ENCODE results near the gene GBP6. TPM values are rescaled to one million over a fixed set of nuclear protein-coding genes. Genes with fewer than 3 reads are reported as not detected.

Gene GBP6
- polyA plus RNA-seq, 3 donors = not detected

DNA sequence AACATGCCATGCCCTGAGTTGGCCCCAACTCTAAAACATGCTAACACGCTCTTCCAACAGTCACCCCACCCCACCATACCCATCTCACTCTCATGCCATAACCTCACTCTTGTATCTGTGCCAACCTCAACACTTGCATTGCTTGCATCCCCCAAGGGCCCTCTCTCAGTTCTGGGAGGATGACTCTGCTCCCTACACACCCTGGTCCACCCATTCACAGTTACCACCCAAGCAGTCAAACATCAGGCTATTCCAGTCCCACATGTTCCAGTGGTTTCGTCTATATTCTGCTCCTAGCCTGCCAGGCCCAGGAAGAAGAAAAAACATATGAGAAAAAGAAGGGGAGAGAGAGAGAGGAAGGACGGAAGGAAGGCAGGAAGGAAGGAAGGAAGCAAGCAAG, 31.0 kb downstream of the GBP6 start:
- Mint-ChIP-seq H3K4me3 (no peak overlapping the region), H3K27me3 (ENCODE audit: low read depth in 3 of 3) (no peaks in the 10 kb centered on the region), H3K9me3 (peaks cover 5 to 12% (median 11%) of the 10 kb centered on the region in 7 donors), H3K36me3 (peaks cover 0 to 2% of the 10 kb centered on the region in 2 donors), H3K27ac (no peak overlapping the region), H3K4me1 (no peaks in the 10 kb centered on the region)
- H3K9me3 ChIP-seq (replicated peaks in 1 of 2; ENCODE audit: control insufficient read depth in 1 of 2, insufficient read depth in 1 of 2, low read length in 2 of 2) = peaks cover 0 to 14% of the 10 kb centered on the region in 2 donors
- no peaks in the 10 kb centered on the region for H3K27me3 ChIP-seq (ENCODE audit: control insufficient read depth in 2 of 2, insufficient read depth in 2 of 2, low read length in 2 of 2)
- intact Hi-C loops (cut with micrococcal nuclease) = no loop called here
- no peaks in the 10 kb centered on the region for H3K79me2 ChIP-seq (ENCODE audit: insufficient read depth, low read length)
- H4K20me1 ChIP-seq (ENCODE audit: insufficient read depth, low read length) = no peaks in the 10 kb centered on the region
- DNase-seq = no peak
- WGBS (ENCODE audit: insufficient coverage) = 100% methylated on average over 1 of the region's 3 CpGs
- H3K27ac ChIP-seq (ENCODE audit: low read depth in 1 of 2, low read length in 2 of 2) = no peak overlapping the region
- H2AFZ ChIP-seq (ENCODE audit: insufficient read depth, low read depth, low read length, poor library complexity, severe bottlenecking) = no peak overlapping the region
- H3K4me3 ChIP-seq (replicated peaks in 1 of 3; ENCODE audit: low read depth in 2 of 3, low read length in 3 of 3) = no peak overlapping the region
- H3K9ac ChIP-seq (ENCODE audit: insufficient read depth, low read length, poor library complexity, severe bottlenecking) = no peak overlapping the region
- TF ChIP-seq, protein P1, sequence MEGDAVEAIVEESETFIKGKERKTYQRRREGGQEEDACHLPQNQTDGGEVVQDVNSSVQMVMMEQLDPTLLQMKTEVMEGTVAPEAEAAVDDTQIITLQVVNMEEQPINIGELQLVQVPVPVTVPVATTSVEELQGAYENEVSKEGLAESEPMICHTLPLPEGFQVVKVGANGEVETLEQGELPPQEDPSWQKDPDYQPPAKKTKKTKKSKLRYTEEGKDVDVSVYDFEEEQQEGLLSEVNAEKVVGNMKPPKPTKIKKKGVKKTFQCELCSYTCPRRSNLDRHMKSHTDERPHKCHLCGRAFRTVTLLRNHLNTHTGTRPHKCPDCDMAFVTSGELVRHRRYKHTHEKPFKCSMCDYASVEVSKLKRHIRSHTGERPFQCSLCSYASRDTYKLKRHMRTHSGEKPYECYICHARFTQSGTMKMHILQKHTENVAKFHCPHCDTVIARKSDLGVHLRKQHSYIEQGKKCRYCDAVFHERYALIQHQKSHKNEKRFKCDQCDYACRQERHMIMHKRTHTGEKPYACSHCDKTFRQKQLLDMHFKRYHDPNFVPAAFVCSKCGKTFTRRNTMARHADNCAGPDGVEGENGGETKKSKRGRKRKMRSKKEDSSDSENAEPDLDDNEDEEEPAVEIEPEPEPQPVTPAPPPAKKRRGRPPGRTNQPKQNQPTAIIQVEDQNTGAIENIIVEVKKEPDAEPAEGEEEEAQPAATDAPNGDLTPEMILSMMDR (IDR thresholded peaks at IDR 0.05) = no peak
- H3K36me3 ChIP-seq (replicated peaks in 1 of 2; ENCODE audit: control insufficient read depth in 1 of 2, insufficient read depth in 2 of 2, low read length in 2 of 2) = no peaks in the 10 kb centered on the region
- no peak overlapping the region for H3K4me2 ChIP-seq (replicated peaks; ENCODE audit: extremely low read depth, low read length, poor library complexity, severe bottlenecking)
- H3K4me1 ChIP-seq (ENCODE audit: control insufficient read depth in 1 of 2, insufficient read depth in 2 of 2, low read length in 2 of 2) = no peaks in the 10 kb centered on the region

DNA sequence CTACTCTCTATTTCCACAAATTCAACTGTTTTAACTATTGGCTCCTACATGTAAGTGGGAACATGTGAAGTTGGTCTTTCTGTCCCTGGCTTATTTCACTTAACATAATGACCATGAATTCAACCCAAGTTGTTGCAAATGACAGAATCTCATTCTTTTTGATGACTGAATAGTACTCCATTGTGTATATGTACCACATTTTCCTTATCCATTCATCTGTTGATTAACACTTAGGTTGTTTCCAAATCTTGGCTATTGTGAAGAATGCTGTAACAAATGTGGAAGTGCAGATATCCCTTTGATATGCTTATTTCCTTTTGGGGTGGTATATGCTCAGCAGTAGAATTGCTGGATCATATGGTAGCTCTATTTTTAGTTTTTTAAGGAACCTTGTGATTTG, 33.0 kb downstream of the GBP6 start:
- Histone ChIP-seq H2AFZ (ENCODE audit: insufficient read depth, low read depth, low read length, poor library complexity, severe bottlenecking) (no peak overlapping the region), H3K4me3 (replicated peaks in 1 of 3; ENCODE audit: low read depth in 2 of 3, low read length in 3 of 3) (no peak overlapping the region), H3K36me3 (replicated peaks in 1 of 2; ENCODE audit: control insufficient read depth in 1 of 2, insufficient read depth in 2 of 2, low read length in 2 of 2) (no peaks in the 10 kb centered on the region), H3K9ac (ENCODE audit: insufficient read depth, low read length, poor library complexity, severe bottlenecking) (no peak overlapping the region), H4K20me1 (ENCODE audit: insufficient read depth, low read length) (no peaks in the 10 kb centered on the region), H3K79me2 (ENCODE audit: insufficient read depth, low read length) (no peaks in the 10 kb centered on the region), H3K27me3 (ENCODE audit: control insufficient read depth in 2 of 2, insufficient read depth in 2 of 2, low read length in 2 of 2) (no peaks in the 10 kb centered on the region), H3K27ac (ENCODE audit: low read depth in 1 of 2, low read length in 2 of 2) (no peak overlapping the region), H3K4me2 (replicated peaks; ENCODE audit: extremely low read depth, low read length, poor library complexity, severe bottlenecking) (no peak overlapping the region), H3K4me1 (ENCODE audit: control insufficient read depth in 1 of 2, insufficient read depth in 2 of 2, low read length in 2 of 2) (no peaks in the 10 kb centered on the region), H3K9me3 (replicated peaks in 1 of 2; ENCODE audit: control insufficient read depth in 1 of 2, insufficient read depth in 1 of 2, low read length in 2 of 2) (peaks cover 0 to 14% of the 10 kb centered on the region in 2 donors)
- Mint-ChIP-seq H3K36me3 (peaks cover 0 to 2% of the 10 kb centered on the region in 2 donors), H3K9me3 (peaks cover 8 to 18% (median 13%) of the 10 kb centered on the region in 7 donors), H3K27ac (no peak overlapping the region), H3K4me3 (no peak overlapping the region), H3K4me1 (no peaks in the 10 kb centered on the region), H3K27me3 (ENCODE audit: low read depth in 3 of 3) (no peaks in the 10 kb centered on the region)
- TF ChIP-seq, protein P1 (IDR thresholded peaks at IDR 0.05) = no peak
- no peak for DNase-seq
- intact Hi-C loops (cut with micrococcal nuclease) = no loop called here
